B cell (primary cell): ENCODE measurements around the gene BRD1. TPM values are rescaled to one million over a fixed set of nuclear protein-coding genes. Genes with fewer than 3 reads are reported as not detected.

Experiments
- ATAC-seq: fragments of 200-7000 bp; cut with Tn5 transposase; one replicate; pipeline ENCODE4 v1.10.0; 2021; ENCODE audit warnings: low read depth, mild to moderate bottlenecking, moderate number of reproducible peaks, moderate library complexity
- CTCF ChIA-PET: fragments of 350-600 bp; sonication (Branson Sonifier 250); formaldehyde crosslinking; loops from one replicate; lab custom pipeline; 2021; ENCODE audit warnings: antibody characterized with exemption, inconsistent platforms; lab: Charles Lee
- POLR2A ChIA-PET: fragments of 350-600 bp; sonication (Branson Sonifier 250); formaldehyde crosslinking; loops from one replicate; lab custom pipeline; 2021; ENCODE audit warnings: antibody characterized with exemption; lab: Charles Lee
- DNase-seq: peaks from one replicate; pipeline ENCODE4 v3.0.0; 2013
- H2AFZ ChIP-seq: 2 replicates; pipeline ENCODE4 v1.6.1; 2012; ENCODE audit warnings: mild to moderate bottlenecking, low read depth, low read length; ENCODE audit not compliant: insufficient read depth, poor library complexity, severe bottlenecking
- H3K27ac ChIP-seq, 2 donors: 1 replicate in 1 of 2; 2 replicates in 1 of 2; pipeline ENCODE4 v1.5.1; 2012 to 2013; ENCODE audit warnings: low read length in 2 of 2, mild to moderate bottlenecking in 2 of 2, moderate library complexity in 1 of 2
- H3K27me3 ChIP-seq, 4 experiments: fragments of 200-600 bp in 1 of 4; sonication (generic) in 1 of 4; replicated peaks in 1 of 4; 1 replicate in 2 of 4; 2 replicates in 2 of 4; pipeline versions ENCODE4 v1.6.1 to v1.7.0; 2013 to 2016; ENCODE audit warnings: low read length in 3 of 4, mild to moderate bottlenecking in 2 of 4, mixed read lengths in 1 of 4, moderate library complexity in 1 of 4; ENCODE audit not compliant: insufficient read depth in 4 of 4, control insufficient read depth in 3 of 4; ENCODE audit errors: control extremely low read depth in 1 of 4
- H3K36me3 ChIP-seq, 2 experiments: replicated peaks in 1 of 2; 1 replicate in 1 of 2; 2 replicates in 1 of 2; pipeline versions ENCODE4 v1.6.1 to v1.7.1; 2013; ENCODE audit warnings: low read length in 1 of 2; ENCODE audit not compliant: insufficient read depth in 2 of 2, control insufficient read depth in 1 of 2; ENCODE audit errors: control extremely low read depth in 1 of 2, extremely low read depth in 1 of 2
- H3K4me1 ChIP-seq, 2 donors: fragments of 200-600 bp in 1 of 2; sonication (generic) in 1 of 2; 1 replicate in 1 of 2; 2 replicates in 1 of 2; pipeline versions ENCODE4 v1.5.1 to v1.6.1; 2013 to 2017; ENCODE audit warnings: low read length in 2 of 2; ENCODE audit not compliant: control insufficient read depth in 2 of 2, insufficient read depth in 2 of 2
- H3K4me2 ChIP-seq: replicated peaks from 2 replicates; pipeline ENCODE3; 2012; ENCODE audit warnings: mild to moderate bottlenecking, low read depth, low read length; ENCODE audit not compliant: poor library complexity, severe bottlenecking
- H3K4me3 ChIP-seq, 5 experiments: fragments of 200-600 bp in 1 of 5; sonication (generic) in 1 of 5; 1 replicate in 3 of 5; 2 replicates in 2 of 5; pipeline versions ENCODE4 v1.5.1 to v1.7.0; 2011 to 2016; ENCODE audit warnings: low read length in 4 of 5, mild to moderate bottlenecking in 4 of 5, low read depth in 2 of 5, control low read depth in 1 of 5, moderate library complexity in 1 of 5; ENCODE audit not compliant: insufficient read depth in 1 of 5; ENCODE audit errors: control extremely low read depth in 1 of 5, extremely low read depth in 1 of 5
- H3K79me2 ChIP-seq: fragments of 200-600 bp; sonication (generic); one replicate; pipeline ENCODE4 v1.6.0; 2016; ENCODE audit warnings: low read length; ENCODE audit not compliant: control insufficient read depth, insufficient read depth
- H3K9ac ChIP-seq: fragments of 200-600 bp; sonication (generic); 2 replicates; pipeline ENCODE4 v1.6.1; 2017; ENCODE audit warnings: mild to moderate bottlenecking, low read length, moderate library complexity
- H3K9me3 ChIP-seq, 3 donors: one replicate each; pipeline versions ENCODE4 v1.6.1 to v1.7.1; 2013; ENCODE audit warnings: low read length in 2 of 3; ENCODE audit not compliant: control insufficient read depth in 2 of 3, insufficient read depth in 1 of 3; ENCODE audit errors: control extremely low read depth in 1 of 3
- H4K20me1 ChIP-seq: 2 replicates; pipeline ENCODE4 v1.6.0; 2012; ENCODE audit warnings: mild to moderate bottlenecking, low read length; ENCODE audit not compliant: insufficient read depth, control insufficient read depth, poor library complexity, severe bottlenecking
- H3K27ac Mint-ChIP-seq: one replicate; pipeline ENCODE4 v1.8.0; 2021; ENCODE audit warnings: mixed read lengths
- H3K27me3 Mint-ChIP-seq: one replicate; pipeline ENCODE4 v1.8.0; 2021; ENCODE audit warnings: mixed read lengths
- H3K4me1 Mint-ChIP-seq: one replicate; pipeline ENCODE4 v1.8.0; 2021; ENCODE audit warnings: mixed read lengths
- H3K4me3 Mint-ChIP-seq: one replicate; pipeline ENCODE4 v1.8.0; 2021; ENCODE audit warnings: mixed read lengths
- H3K9me3 Mint-ChIP-seq: one replicate; pipeline ENCODE4 v1.8.0; 2022; ENCODE audit warnings: mixed read lengths; ENCODE audit not compliant: insufficient read depth
- CTCF ChIP-seq: fragments of 200-600 bp; IDR thresholded peaks from one replicate; pipeline ENCODE4 v1.8.0; 2022; ENCODE audit warnings: antibody characterized with exemption, mild to moderate bottlenecking
- EZH2 ChIP-seq: IDR thresholded peaks from 2 replicates; pipeline ENCODE4 v1.6.1; 2012; ENCODE audit warnings: borderline replicate concordance, low read depth, mild to moderate bottlenecking, moderate library complexity, low read length; ENCODE audit not compliant: insufficient read depth, poor library complexity, severe bottlenecking
- WGBS: methylation state at CpG from one replicate; pipeline ENCODE4 v1.1.5; 2013; ENCODE audit warnings: missing lambda C conversion rate; ENCODE audit not compliant: insufficient coverage; 5-methylcytosine and 5-hydroxymethylcytosine counted together
- intact Hi-C: fragments of 100-400 bp; cut with micrococcal nuclease; formaldehyde crosslinking; loops from one replicate; pipeline ENCODE4 v1.10.0; 2022
- polyA plus RNA-seq: library from polyadenylated mRNA; depleted of rRNA; stranded (reverse); fragments of >200 nt; gene quantifications from 2 replicates; pipeline ENCODE4 v1.2.3, GENCODE V29; 2012
- total RNA-seq, 2 donors: library from RNA; stranded (reverse); fragments of 120-200 nt in 1 of 2; gene quantifications; 1 replicate in 1 of 2; 2 replicates in 1 of 2; pipeline versions ENCODE4 v1.2.3 to v1.2.4, GENCODE V29; 2013 to 2022

Gene BRD1
- total and polyA plus RNA-seq, 2 donors (not counting 1 experiment from before 2014, with no cell fraction given) = 16.9 to 73.3 TPM

- no peaks in the 10 kb centered on the region for H3K9me3 ChIP-seq
- no peaks in the 10 kb centered on the region for H3K27me3 ChIP-seq
- H3K4me3 Mint-ChIP-seq = no peak overlapping the region
- H3K4me3 ChIP-seq = no peak overlapping the region
- peaks cover 96% of the 10 kb centered on the region for H4K20me1 ChIP-seq
- POLR2A ChIA-PET = no interaction called here
- no peak overlapping the region for H3K4me2 ChIP-seq
- peaks cover 51% of the 10 kb centered on the region for H3K4me1 Mint-ChIP-seq
- H3K79me2 ChIP-seq = peaks cover 99% of the 10 kb centered on the region
- H3K9me3 Mint-ChIP-seq = no peaks in the 10 kb centered on the region
- WGBS = 63% methylated on average over 13 of the region's 14 CpGs
- H3K9ac ChIP-seq = no peak overlapping the region
- no peak for ATAC-seq
- CTCF ChIA-PET = no interaction called here
- no peak overlapping the region for H3K27ac ChIP-seq
- peaks cover 0 to 35% of the 10 kb centered on the region in 2 experiments for H3K36me3 ChIP-seq
- intact Hi-C loops = no loop called here
- no peaks in the 10 kb centered on the region for H3K27me3 Mint-ChIP-seq
- no peak overlapping the region for H2AFZ ChIP-seq
- no peak overlapping the region for H3K27ac Mint-ChIP-seq
- H3K4me1 ChIP-seq = peaks cover 15 to 19% of the 10 kb centered on the region in 2 donors
- DNase-seq = no peak
- TF ChIP-seq EZH2 (no peak), CTCF (no peak)
Measured at GRCh38 chr22:49814164-49814686, 13.4 kb downstream of the BRD1 start.

GRCh38 chr22:49812838-49813237, 14.8 kb downstream of the BRD1 start:
- Mint-ChIP-seq H3K27ac (no peak overlapping the region), H3K4me3 (no peak overlapping the region), H3K27me3 (no peaks in the 10 kb centered on the region), H3K9me3 (no peaks in the 10 kb centered on the region), H3K4me1 (peaks cover 61% of the 10 kb centered on the region)
- WGBS = 95% methylated on average over 11 of the region's 11 CpGs
- H3K27me3 ChIP-seq = no peaks in the 10 kb centered on the region
- H2AFZ ChIP-seq = no peak overlapping the region
- peaks cover 96% of the 10 kb centered on the region for H4K20me1 ChIP-seq
- H3K9ac ChIP-seq = no peak overlapping the region
- peaks cover 22 to 26% of the 10 kb centered on the region in 2 donors for H3K4me1 ChIP-seq
- peaks cover 99% of the 10 kb centered on the region for H3K79me2 ChIP-seq
- ChIA-PET CTCF (no interaction called here), POLR2A (no interaction called here)
- H3K9me3 ChIP-seq = no peaks in the 10 kb centered on the region
- H3K4me3 ChIP-seq = no peak overlapping the region
- TF ChIP-seq CTCF (no peak), EZH2 (no peak)
- peaks cover 0 to 24% of the 10 kb centered on the region in 2 experiments for H3K36me3 ChIP-seq
- intact Hi-C loops = no loop called here
- DNase-seq (no peak), ATAC-seq (no peak)
- no peak overlapping the region for H3K4me2 ChIP-seq
- no peak overlapping the region for H3K27ac ChIP-seq
